H1 (cell line): ENCODE results near the gene EXOC2. TPM values are rescaled to one million over a fixed set of nuclear protein-coding genes. Genes with fewer than 3 reads are reported as not detected.

ENCODE experiments used
- EZH2 ChIP-seq: fragments of 200-600 bp; sonication (generic); IDR thresholded peaks from 2 replicates; pipeline ENCODE4 v1.7.1; 2012; ENCODE audit warnings: low read depth, mild to moderate bottlenecking, moderate library complexity, low read length, inconsistent platforms; ENCODE audit not compliant: severe bottlenecking
- HDAC2 ChIP-seq, 2 experiments: fragments of 300-600 bp in 1 of 2; sonication (generic) in 1 of 2; IDR thresholded peaks; 2 replicates each; pipeline ENCODE4 v1.6.1; 2011 to 2012; ENCODE audit warnings: low read depth in 2 of 2, low read length in 2 of 2, mild to moderate bottlenecking in 2 of 2, moderate library complexity in 2 of 2, borderline replicate concordance in 1 of 2, inconsistent platforms in 1 of 2
- MAFK ChIP-seq: IDR thresholded peaks from 2 replicates; pipeline ENCODE4 v1.6.1; 2012; ENCODE audit warnings: low read depth, mild to moderate bottlenecking, improper control_type of control experiment, low read length
- NRF1 ChIP-seq: IDR thresholded peaks from 2 replicates; pipeline ENCODE4 v1.6.1; 2011; ENCODE audit warnings: mild to moderate bottlenecking, low read depth, low read length, improper control_type of control experiment
- RXRA ChIP-seq: IDR thresholded peaks from 2 replicates; pipeline ENCODE4 v1.6.1; 2011; ENCODE audit warnings: low read depth, mild to moderate bottlenecking, low read length, moderate library complexity; ENCODE audit not compliant: insufficient read depth
- TAF1 ChIP-seq: IDR thresholded peaks from 2 replicates; pipeline ENCODE4 v1.6.1; 2011; ENCODE audit warnings: mild to moderate bottlenecking, low read depth, low read length
- polyA plus RNA-seq, 7 experiments: library from polyadenylated mRNA; depleted of rRNA in 3 of 7; stranded (reverse) in 5 of 7; unstranded in 2 of 7; fragments of >200 nt in 5 of 7; fragments of 200-250 nt in 2 of 7; gene quantifications; 1 replicate in 5 of 7; 2 replicates in 1 of 7; 4 replicates in 1 of 7; pipeline versions ENCODE4 v1.2.1 to v1.2.3, GENCODE V29; 2011 to 2013; ENCODE audit warnings: missing spikeins in 2 of 7, mixed read lengths in 2 of 7
- total RNA-seq: library from RNA; stranded (reverse); fragmentation: NEBNext Ultra II Directional; extraction: Animal tissue kit (Norgen Biotek cat#: 25700); gene quantifications from 2 replicates; pipeline ENCODE4 v1.2.1, GENCODE V29; 2021
- TF ChIP-seq, protein P1 (sequence below): IDR thresholded peaks from 2 replicates; pipeline ENCODE4 v1.6.1; 2012; ENCODE audit warnings: inconsistent platforms

Gene EXOC2
- total and polyA plus RNA-seq, 2 of the 8 experiments (the other 6 are each of a cell fraction or from before 2014, with no cell fraction given) = 25.5 to 44.4 TPM

DNA sequence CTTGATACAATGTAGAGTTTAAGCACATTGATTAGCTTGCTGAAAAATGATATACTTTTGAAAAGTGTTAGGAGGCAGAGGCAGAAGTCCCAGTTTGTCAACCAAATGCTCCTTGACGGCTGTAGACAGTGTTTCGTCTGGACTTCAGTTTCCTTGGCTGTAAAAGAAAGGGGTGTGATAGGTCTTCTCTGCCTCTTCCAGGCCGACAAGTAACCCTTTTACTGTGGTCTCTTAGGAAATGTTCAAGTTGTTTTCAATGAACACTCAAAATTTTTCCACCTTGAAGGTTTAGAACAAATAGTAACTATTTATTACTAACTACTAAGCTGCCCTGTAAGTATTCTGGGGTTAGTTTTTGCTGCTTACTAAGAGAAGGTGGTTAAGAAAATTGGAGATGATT lies 179.0 kb downstream of the EXOC2 start (continued):
- TF ChIP-seq EZH2 (no peak), NRF1 (no peak), MAFK (no peak), TAF1 (no peak), HDAC2 (IDR thresholded peaks at IDR 0.05; ENCODE audit: borderline replicate concordance in 1 of 2, low read depth in 2 of 2, low read length in 2 of 2) (no peak), RXRA (no peak)
- TF ChIP-seq, protein P1, sequence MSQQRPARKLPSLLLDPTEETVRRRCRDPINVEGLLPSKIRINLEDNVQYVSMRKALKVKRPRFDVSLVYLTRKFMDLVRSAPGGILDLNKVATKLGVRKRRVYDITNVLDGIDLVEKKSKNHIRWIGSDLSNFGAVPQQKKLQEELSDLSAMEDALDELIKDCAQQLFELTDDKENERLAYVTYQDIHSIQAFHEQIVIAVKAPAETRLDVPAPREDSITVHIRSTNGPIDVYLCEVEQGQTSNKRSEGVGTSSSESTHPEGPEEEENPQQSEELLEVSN = no peak
